NCI-H2029 treated with DMSO at 0.1 percent for 48 hours (cell line): ENCODE results near the gene NHLRC1.

ENCODE experiments used
- DNase-seq: peaks from one replicate; lab custom pipeline; 2025; lab: John Stamatoyannopoulos, UW

NHLRC1 gene

DNA sequence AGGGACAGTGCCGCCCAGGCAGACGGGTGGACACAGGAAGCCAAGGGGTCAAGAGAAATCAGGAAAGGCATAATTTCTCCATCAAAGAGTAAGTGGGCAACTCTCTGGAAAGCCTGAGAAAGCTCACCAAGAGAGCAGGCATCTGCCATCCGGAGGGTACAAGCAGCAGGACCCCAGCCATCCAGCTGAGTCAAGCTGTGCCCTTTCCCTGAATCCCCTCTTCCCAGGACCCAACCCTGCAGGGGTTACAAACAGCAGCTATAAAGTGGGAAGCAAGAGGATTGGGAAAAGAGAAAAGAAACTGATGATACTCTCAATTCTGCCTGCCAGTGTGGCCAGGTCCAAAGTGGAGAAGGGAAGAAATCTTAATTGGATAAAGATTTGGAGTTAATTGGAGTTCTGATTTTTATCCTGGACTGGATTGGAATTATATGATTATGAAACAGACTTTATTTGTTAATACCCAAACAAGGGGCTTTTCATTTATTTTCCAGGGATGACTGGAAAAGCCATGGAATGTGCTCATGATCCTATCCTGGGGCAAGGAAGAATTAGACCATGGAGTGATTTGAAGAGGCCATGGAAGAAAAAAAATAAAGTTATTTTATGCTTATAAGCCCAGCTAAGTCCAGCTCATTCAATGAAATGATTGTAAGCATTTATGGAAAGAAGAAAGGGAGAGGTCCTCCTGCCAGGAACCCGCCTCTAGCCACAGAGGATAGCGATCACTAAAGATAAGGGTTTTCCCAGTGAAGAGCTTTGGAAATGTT lies 34.9 kb downstream of the NHLRC1 start:
- DNase-seq, result no peak

DNA sequence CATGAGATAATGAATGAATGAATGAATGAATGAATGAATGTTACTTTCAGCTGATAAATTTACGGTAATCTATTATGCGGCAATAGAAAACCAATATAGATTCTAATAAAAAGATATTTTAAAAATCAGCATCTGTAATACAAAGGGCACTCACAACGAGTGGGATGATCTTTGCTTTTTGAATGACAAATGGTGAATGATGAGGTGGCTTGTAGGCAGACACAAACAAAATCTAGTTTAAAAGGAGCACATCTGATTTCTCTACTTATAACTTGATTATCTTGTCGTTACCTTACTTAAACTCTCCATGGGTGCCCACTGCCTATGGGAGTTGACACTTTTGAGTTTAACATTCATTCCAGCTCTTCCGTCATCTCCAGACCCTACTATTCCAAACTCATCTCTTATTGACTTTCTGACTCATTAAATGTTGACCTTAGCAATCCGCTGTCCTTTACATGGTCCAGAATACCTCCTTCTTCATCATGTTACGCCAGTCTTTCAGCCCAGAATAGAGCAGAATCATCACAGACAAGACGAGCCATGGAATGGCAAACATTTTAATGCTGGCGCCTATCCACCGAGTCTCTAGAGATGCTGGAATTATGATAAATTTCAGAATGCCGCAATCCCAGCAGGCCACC lies 41.3 kb downstream of the NHLRC1 start:
- no peak for DNase-seq

DNA sequence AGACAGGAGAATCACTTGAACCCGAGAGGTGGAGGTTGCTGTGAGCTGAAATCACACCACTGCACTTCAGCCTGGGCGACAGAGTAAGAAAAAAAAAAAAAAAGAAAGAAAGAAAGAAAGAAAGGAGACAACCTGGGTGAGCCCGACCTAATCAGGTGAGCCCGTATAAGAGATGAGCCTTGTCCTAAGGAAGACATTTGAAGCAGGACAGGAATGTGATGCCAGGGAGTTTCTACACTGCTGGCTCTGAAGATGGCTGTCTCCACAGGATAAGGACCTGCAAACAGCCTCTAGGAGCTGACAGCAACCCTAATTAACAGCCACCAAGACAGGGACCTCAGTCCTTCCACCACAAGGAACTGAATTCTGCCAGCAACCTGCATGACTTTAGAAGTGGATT lies 41.9 kb downstream of the NHLRC1 start:
- DNase-seq, result no peak

DNA sequence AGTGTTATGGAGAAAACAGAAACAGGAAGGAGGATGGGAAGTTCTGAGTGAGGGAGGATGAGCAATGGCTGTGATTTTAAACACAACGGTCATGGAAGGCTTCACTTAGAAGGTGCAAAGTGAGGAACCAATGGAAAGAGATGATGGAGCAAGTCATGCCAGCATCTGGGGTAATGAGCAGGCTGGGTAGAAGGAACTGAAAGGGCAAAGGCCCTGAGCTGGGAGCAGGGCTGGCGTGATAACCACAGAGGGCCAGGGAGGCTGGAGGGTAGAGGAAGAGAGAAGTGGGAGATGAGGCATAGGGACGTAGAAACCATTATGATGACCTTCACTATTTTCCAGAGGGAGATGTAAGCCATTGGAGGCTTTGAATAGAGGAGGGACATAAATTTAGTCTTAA lies 43.6 kb downstream of the NHLRC1 start:
- no peak for DNase-seq

DNA sequence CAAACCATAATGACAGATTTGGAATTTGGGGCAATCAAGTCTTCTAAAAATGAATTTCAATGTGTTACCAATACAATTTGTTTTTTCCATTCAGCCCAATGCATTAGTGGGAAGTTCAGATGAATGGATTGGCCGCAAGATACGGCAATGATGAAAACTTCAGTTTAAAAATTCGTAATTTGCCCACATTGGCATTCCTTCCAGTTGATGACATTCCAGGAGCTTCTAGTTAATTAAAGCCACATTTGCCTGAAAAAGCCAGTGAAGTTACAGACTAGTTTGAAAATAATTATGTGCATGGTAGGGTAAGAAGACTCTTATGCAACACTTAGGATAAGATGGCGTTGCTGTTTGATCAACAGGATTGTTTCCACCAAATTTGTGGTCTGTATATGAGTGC lies 46.2 kb downstream of the NHLRC1 start:
- no peak for DNase-seq

DNA sequence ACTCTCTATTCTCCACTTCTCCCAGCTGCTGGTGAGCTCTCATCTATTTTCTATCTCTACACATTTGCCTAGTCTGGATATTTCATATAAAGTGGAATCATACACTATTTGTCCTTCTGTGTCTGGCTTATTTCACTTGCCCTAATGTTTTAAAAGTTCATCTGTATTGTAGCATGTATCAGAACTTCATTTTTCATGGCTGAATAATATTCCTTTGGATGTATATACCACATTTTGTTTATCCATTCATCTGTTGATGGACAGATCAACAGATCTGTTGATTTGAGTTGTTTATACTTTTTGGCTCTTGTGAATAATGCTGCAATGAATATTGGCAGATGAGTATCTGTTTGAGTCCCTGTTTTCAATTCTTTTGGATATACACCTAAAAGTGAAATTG lies 49.6 kb downstream of the NHLRC1 start:
- no peak for DNase-seq

DNA sequence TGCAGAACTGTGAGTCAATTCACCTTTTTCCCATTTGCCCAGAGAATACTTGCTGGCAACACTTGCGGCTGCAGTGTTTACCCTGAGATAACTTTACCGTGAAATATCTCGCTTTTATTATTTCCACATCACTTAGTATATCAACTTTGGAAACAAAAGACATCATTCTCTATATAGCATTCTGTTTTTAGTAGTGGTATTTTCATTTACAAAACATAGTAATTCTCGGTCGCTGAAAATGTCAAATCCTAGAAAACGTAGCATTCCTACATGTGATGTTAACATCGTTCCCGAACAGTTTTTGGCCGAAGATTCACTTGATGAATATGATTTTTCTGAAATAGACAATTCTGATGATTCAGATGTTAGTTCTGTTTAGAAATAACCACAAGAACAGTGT lies 52.0 kb downstream of the NHLRC1 start:
- no peak for DNase-seq
